GM21723 (cell line): ENCODE results near the gene CDCP1.

Experiments used
- ATAC-seq: cut with Tn5 transposase; IDR thresholded peaks from one replicate; pipeline ENCODE4 v1.9.1; 2021; ENCODE audit warnings: mild to moderate bottlenecking, moderate library complexity; ENCODE audit not compliant: unreplicated experiment

CDCP1 gene, protein sequence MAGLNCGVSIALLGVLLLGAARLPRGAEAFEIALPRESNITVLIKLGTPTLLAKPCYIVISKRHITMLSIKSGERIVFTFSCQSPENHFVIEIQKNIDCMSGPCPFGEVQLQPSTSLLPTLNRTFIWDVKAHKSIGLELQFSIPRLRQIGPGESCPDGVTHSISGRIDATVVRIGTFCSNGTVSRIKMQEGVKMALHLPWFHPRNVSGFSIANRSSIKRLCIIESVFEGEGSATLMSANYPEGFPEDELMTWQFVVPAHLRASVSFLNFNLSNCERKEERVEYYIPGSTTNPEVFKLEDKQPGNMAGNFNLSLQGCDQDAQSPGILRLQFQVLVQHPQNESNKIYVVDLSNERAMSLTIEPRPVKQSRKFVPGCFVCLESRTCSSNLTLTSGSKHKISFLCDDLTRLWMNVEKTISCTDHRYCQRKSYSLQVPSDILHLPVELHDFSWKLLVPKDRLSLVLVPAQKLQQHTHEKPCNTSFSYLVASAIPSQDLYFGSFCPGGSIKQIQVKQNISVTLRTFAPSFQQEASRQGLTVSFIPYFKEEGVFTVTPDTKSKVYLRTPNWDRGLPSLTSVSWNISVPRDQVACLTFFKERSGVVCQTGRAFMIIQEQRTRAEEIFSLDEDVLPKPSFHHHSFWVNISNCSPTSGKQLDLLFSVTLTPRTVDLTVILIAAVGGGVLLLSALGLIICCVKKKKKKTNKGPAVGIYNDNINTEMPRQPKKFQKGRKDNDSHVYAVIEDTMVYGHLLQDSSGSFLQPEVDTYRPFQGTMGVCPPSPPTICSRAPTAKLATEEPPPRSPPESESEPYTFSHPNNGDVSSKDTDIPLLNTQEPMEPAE

DNA sequence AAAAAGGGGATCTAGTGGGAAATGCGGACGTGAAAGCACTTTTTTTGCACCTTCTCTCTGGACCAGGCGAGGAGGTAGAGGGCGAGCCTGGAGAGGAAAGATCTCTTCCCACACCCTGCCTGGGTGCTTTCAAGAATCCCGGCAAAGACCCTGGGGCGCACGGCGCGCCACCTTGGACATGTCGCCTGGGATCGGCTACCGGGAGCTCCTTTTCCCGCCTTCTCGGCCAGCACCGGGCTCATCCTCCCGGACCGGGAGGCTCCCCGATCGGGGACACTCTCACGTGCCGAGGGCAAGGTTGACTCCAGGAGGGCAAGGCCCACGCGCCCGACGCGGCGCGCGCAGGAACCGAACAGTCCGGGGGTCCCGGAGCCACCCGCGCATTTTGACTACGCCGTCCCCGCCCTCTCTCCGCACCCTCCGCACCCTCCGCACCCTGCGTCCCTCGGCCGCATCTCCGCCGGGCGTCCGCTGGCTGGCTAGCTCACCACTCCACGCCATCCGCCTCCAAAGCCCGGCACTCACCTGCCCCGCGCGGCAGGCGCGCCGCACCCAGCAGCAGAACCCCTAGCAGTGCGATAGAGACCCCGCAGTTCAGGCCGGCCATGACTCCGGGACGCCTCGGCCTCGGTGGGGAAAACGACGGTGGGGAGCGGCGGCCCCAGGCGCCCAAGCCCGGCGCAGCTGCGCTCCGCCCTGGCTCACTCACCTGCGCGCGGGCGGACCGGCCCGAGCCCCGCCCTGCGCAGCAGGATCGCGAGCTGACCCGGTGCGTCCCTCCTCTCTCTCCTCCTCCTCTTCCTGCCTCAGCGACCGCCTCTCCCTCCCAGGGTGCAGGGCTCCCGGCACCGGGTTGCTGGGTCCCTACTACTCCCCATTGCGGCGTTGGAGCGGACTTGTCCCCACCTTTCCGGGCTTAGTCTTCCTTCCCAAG is at the start of gene CDCP1:
Gene CDCP1, minus strand, starts transcription at position 698 of the 934 bp plus-strand sequence. Its CDS starts 91 bp downstream, at position 607.
- ATAC-seq, result no peak

DNA sequence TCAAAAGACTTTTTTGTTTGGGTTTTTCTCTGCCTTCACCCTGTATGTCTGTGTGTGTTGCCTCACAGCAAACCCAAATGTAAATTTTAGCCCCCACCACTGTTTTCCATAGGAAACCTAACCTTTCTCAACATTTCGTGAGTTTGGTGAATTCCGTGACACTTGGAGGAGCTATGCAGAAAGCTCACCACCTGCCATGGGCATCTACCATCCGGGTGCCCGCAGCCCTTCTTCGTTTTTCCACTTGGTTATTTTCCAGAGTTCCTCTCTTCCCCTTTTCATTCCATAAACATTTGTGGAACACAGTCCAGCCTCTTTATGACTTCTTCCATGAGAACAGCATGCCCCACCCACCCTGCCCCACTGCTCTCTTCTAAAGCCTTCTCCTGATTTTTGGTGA is 48.6 kb upstream of the CDCP1 start:
- ATAC-seq, result no peak

- no peak for ATAC-seq
Observed at GRCh38 chr3:45191924-45192417, 45.8 kb upstream of the CDCP1 start.

DNA sequence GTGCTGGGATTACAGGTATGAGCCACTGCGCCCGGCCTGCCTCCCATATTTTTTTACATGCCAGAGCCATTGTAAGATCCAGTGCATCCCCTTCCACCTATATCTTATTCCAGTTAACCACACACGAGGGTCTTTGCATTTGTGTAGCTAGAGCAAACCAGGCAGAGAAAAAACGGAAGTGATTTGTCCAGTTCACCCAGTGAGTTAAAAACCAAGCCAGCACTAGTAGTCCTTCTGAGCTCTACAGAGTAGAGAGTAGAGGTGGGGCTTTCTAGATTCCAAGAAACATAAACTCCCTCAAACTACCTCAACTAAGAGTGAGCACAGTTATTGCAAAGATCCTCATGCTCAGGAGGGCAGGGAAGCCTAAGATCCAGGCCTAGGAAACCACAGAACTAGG is 45.2 kb upstream of the CDCP1 start:
- ATAC-seq, result no peak

DNA sequence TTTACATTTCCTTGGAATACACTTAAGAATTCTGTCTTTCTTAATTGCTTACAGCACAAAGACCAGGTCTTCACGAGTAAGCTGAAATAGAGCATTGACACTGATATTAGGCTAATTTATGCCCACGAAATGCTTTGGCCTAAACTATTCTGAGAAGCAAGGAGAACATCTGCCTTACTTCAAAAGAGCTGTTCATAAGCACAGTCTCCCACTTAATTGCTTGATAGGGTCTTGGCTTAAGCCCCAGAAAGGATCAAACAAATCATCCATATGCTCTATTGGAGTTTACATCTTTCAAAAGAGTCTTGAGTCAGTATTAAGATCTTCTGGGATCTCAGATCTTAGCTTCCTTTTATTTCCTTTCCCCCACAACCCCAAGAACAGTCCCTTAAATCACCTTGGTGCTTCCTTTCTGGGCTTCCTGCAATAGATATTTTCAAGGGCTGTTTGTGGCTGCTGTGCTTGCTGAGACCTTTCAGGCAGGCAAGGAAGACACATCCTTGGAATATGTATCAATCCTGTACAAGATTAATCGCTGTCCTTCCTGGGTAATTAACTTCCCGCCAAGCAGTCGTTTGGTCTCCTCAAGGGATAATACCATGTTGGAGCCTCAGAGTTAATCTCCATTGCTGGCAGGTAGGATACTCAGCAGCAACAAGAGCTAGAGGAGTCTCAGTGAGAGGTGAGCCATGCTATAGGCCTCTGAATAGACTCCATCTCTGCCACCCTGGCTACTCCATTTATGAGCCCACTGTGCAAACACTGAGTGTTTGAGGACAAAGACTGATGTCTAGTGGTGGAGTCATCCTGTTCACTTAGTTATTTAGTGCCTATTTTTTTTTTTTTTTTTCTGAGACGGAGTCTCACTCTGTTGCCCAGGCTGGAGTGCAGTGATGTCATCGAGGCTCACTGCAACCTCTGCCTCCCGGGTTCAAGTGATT is 42.8 kb upstream of the CDCP1 start:
- ATAC-seq, result no peak

- ATAC-seq, result no peak
Observed at GRCh38 chr3:45187694-45188141, 41.5 kb upstream of the CDCP1 start.

- no peak for ATAC-seq
Observed at GRCh38 chr3:45186871-45187270, 40.7 kb upstream of the CDCP1 start.

GRCh38 chr3:45185461-45185860 is 39.3 kb upstream of the CDCP1 start:
- no peak for ATAC-seq

DNA sequence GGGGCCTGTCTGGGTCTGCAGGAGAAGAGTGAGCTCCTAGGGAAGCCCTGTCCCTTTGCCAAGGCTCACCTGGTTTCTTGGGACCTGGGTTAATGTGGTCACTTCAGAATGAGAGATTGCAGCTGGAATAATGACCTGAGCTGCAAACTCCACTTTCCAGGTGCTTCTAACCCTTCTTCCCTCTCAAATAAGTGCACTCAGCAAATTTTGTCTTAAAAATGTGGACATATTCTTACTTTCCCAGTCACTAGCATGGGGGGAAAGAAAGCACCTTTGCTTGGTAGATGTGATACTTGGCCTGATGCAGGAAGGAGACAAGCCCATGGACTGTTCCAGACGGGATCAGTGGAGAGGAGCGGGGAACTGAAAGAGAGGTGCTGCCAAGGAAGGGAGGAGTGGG is 38.9 kb upstream of the CDCP1 start:
- no peak for ATAC-seq

- no peak for ATAC-seq
Observed at GRCh38 chr3:45183872-45184262, 37.7 kb upstream of the CDCP1 start.

DNA sequence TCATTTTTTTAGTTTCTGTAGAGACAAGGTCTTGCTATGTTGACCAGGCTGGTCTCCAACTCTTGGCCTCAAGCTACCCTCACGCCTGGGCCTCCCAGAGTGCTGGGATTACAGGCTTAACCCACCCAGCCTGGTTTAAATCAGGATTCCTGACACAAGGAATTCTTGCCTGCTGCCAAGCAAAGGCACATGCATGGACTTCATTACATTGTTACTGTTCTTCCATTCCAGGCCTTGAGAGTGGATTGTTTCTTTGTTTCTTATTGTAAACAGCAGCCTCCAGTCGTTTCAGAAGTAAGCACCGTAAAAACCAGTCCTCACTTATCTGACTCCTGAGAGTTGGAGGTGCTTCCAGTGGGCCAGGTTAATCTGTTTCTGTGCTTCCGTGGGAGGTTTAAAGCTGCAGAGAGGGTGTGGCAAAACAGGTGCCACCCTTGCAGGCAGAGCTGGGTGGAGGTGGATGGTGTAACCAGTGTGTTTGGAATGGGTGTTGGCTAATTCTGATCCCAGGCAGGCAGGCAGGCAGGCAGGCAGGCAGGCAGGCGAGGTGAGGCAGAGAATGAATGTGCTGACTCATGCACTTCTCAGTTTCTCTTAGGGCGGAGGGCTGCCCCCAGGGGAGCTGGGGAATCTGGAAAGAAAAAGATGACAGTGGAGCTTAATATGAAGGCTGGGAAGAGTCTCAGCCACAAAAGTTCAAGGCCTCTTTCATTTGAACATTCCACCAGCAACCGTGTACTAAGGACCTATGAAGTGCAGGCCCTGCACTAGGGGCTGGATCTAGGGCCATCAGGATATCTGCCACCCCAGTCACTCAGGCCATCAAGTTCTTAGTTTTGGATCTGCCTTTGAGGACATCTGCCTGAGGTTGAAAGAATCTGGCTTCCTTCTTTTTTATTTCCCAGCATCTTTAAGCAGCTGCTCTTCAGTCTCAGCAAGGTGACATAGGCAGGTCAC is 37.0 kb upstream of the CDCP1 start:
- no peak for ATAC-seq

DNA sequence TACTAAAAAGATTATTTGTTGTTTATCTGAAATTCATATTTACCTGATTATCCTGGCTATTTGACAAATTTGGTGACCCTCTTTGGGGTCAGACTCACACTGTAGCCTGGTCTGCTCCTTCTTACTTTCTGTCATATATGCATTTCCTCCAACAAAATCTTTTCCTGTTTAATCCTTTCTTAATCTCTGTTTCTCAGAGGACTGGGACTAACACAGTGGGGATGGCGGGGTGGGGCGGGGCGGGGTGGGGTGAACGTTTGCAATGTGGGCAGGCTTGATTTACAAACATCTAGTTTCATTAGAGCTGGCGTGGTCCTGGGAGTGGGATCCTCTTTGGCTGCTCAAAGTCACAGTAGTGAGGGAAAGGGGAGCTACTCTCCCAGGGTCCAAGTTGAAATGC is 35.3 kb upstream of the CDCP1 start:
- no peak for ATAC-seq

DNA sequence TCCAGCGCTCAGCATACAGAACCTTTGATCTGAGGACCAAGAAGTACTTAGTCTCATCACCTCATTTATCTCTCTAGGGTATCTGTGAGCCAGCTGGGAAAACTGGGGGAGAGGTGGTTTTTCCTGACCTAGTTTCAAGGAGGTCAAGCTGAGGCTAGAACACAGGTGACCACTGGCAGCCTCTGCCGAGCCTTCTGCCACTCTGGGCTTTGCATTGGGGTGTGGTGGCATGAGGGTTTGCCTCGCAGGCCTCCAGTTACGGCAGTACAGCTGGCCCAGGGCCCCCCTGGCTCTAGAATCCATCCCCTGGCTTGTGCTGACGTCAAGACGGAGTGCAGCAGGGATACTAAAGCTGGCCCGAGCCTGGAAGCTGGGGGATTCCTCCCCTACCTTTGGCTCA is 34.7 kb upstream of the CDCP1 start:
- no peak for ATAC-seq

GRCh38 chr3:45180051-45180450 is 33.9 kb upstream of the CDCP1 start:
- ATAC-seq, result no peak

GRCh38 chr3:45179163-45179562 is 33.0 kb upstream of the CDCP1 start:
- no peak for ATAC-seq

DNA sequence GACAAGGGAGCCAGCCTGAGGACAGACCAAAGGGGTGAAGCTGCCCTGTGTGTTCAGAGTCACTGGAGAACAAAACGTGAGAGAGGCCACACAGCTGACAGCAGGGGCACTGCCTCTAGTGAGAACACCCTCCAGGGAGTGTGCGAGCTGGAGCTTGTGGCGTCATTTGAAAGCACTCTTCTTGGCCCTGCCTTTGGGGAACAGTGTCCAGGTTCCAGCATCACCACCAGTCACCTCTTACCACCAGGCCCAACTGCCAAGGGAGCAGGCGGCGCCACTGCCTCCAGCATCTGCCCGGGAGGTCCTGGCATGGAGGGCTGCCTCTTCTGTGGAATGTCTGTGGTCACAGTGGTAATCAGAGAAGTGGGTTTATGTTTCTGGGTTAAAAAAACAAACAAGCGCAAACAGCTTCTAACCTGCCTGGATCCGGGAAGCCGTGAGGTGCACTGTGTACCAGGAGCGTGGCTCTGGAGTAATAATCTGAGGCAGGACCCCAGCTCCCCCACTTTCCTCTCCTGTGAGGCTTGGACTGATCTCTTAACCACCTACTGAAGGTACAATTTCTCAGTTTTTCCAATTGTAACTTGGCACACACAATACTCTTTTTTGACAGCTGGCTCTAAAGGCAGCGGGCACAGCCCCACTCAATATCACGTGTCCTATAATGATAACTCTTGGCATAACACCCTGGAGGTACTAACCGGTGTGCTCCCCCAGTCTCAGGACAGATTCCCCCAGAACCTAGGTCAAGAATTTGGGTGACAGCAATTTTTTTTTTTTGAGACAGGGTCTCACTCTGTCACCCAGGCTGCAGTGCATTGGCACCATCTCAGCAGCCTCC is 32.2 kb upstream of the CDCP1 start:
- ATAC-seq, result no peak

DNA sequence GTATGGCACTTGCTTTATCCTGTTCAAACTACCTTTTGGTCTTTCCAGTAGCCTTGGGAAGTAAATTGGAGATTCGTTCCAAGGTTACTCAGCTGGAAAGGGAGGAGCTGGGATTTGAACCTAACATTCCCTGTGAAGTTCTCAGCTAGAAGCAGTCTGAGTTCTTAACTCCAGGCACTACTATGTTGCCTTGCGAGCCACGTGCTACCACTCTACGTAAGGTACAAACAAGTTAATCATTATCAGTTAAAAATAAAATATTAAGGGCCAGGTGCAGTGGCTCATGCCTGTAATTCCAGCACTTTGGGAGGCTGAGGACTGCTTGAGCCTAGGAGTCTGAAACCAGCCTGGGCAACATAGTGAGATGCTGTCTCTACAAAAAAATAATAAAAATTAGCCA is 30.7 kb upstream of the CDCP1 start:
- ATAC-seq, result no peak

DNA sequence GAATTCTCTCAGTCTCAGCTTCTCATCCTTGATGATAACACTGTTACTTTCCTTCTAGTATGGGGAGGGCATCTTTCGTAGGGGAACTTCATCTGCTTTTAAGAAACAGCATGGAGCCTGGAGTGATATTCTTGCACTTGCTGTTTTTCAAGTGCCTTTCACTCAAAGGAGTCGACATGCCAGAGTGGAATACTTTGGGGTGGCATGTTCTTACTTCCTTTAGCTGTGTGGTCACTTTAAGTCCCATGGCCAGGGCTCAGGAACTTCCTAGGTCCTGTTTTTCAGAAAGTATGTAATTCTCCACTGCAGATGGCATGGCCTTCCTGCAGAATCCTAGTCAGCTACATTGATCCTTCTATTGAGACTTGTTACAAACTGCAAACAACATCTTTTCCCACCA is 28.1 kb upstream of the CDCP1 start:
- no peak for ATAC-seq
